ENCODE data around the gene TMEM175.

Gene TMEM175, protein sequence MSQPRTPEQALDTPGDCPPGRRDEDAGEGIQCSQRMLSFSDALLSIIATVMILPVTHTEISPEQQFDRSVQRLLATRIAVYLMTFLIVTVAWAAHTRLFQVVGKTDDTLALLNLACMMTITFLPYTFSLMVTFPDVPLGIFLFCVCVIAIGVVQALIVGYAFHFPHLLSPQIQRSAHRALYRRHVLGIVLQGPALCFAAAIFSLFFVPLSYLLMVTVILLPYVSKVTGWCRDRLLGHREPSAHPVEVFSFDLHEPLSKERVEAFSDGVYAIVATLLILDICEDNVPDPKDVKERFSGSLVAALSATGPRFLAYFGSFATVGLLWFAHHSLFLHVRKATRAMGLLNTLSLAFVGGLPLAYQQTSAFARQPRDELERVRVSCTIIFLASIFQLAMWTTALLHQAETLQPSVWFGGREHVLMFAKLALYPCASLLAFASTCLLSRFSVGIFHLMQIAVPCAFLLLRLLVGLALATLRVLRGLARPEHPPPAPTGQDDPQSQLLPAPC

DNA sequence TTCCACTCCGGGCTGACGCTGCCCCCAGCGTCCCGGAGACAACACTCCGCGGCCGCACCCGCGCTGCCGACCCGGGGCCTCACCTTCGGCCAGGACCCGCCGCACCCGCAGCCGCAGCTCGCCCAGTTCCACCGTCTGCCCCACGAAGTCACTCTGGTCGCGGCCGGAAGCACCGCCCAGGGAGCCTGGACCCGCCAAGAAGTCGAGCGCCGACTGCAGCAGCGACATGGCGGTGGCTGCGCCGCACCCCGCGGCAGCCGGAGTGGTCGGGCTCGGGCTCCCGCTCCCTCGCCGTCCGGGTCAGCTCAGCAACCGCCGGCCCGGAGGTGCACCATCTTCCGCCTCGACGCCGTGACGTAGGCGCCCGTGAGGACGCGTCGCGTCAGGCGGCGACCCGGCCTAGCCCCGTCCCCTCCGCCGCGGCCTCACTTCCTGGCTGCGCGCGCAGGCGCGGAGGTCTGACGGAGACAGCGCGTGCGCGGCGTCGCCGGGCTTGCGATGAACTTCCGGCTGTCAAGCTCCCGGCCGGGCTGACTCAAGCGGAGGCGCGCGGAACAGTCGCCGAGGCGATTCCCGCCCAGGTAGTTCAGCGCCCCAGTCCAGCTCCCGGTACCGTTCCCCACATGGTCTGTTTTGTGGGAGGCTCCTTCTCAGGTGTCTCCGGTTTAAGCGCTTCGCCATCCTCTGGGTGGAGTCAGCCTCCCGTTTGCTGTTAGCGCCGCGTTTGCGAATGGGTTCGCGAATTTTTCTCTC lies at the start of gene TMEM175, which contains the start of gene GAK:
TMEM175 (plus strand) TSS at position 501 of the 753 bp plus-strand sequence. CDS start 15,280 bp downstream, outside the sequence.
GAK (minus strand) TSS at position 357 of the 753 bp plus-strand sequence; CDS start at position 228, 129 bp downstream.
- DNase-seq (ENCODE audit: low spot score), result peak; percentile 97

DNA sequence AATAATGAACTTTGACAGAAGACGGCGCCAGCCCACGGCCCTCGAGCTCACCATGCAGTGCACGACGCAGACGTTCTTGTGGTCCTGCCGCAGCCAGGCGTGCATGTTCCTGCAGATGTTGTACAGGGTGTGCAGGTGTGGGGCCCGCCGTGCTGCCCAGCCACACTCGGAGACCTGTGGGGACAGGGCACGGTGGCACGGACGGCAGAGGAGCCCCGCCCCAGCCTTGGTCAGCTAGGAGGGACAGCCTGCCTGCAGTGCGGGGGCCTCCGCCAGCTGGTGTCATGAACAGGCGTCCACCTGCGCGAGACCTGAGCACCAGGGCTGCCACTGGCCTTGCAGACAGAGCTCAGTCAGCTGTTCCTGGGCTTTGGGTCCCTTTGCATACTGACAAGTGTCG lies 49.6 kb upstream of the TMEM175 start:
- DNase-seq (ENCODE audit: low spot score), result no peak

DNA sequence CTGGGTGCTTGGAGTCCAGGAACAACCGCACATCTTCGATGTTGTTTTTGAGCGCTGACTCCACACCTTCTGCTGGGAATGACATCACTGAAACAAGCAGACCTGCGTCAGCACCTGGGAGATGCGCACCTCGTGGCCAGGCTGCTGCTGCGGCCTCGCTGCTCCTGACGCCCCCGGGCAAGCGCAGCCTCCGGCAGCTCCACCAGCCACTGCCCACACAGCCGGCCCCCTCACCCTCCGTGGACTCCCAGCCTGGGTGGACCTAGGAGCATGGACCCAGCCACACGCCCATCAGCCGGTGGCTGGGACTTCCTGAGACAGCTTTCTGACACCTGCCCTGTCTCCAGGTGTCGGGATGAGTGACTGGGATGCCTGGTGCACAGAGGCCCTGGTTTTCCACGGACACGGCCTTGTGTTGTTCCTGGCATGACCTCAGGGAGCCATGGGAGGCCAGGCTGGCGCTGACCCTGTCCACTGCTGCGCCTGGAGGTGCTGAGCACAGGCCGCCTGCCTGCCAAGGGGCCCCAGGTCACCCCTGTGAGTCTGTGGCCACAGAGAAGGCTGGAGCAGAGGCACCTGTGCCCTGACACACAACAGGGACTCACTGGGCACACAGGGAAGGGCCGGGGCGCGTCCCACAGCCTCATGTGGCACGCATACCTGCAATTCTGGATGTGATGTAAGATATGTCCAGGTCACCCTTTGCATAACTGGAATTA lies 48.7 kb upstream of the TMEM175 start:
- no peak for DNase-seq (ENCODE audit: low spot score)

DNA sequence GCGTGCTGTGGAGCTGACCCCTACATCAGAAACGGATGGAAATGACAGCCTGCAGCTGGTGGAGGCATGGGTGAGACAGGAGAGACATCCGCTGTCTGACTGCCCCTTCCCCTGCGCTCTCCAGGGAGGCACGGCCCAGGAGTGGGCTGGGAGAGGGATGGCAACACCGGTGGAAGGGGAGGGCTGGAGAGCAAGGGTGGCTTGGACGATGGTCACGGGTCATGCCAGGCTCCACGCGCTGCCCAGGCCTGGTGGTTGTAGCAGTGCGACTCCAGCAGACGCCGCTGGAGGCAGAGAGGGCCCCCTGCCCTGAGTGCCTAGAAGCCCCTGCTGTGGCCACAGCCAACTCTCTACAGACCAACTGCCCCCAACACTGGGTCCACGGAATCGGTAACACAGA lies 48.0 kb upstream of the TMEM175 start:
- no peak for DNase-seq (ENCODE audit: low spot score)

DNA sequence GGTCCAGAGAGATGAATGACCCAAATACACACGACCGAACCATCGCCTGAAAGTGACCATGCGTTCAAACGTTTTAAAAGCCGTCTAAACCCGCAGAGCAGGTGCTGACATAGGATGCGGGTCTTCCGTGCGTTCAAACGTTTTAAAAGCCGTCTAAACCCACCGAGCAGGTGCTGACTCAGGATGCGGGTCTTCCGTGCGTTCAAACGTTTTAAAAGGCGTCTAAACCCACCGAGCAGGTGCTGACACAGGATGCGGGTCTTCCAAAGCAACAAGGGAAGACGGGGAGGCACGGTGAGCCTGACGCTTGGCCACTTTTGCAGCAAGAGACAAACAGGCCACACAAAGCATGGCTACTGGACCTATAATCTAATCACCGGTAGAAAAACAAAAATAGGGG lies 47.4 kb upstream of the TMEM175 start:
- DNase-seq (ENCODE audit: low spot score), result no peak

DNA sequence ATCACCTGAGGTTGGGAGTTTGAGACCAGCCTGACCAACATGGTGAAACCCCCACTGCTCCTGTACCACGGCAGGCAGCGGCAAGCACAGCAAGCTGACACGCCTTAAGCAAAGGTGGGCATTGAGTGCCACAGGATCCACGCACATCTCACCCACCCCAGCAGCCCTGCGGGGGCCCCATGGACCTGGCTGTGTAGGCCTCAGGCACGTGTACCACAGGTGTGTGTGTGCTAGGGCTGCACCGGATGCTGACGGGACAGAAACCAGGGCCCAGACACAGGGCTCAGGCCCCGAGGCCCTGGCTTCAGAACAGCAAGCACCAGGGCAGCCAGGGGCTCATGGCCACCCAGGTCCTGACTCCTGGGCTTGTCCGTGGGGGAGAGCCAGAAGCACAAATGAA lies 46.9 kb upstream of the TMEM175 start:
- no peak for DNase-seq (ENCODE audit: low spot score)

DNA sequence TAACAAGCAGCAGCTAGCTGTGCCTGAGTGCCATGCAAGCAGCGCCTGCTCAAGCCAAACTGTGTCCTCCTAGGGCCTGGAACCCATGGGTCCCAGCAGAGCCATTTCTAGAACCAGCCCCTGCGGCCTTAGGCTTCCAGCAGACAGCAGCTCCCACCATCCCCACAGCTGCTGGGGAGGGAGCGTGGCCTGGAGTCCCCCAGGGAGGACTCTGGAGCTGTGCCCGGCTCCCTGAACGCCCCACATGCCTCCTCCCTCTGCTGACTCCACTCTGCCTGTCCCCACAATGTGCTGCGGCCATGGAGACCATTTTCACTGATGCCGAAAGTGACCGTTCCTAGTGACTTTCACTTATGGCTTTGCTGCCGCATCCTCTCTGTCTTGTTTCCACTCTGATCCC lies 46.0 kb upstream of the TMEM175 start:
- no peak for DNase-seq (ENCODE audit: low spot score)

DNA sequence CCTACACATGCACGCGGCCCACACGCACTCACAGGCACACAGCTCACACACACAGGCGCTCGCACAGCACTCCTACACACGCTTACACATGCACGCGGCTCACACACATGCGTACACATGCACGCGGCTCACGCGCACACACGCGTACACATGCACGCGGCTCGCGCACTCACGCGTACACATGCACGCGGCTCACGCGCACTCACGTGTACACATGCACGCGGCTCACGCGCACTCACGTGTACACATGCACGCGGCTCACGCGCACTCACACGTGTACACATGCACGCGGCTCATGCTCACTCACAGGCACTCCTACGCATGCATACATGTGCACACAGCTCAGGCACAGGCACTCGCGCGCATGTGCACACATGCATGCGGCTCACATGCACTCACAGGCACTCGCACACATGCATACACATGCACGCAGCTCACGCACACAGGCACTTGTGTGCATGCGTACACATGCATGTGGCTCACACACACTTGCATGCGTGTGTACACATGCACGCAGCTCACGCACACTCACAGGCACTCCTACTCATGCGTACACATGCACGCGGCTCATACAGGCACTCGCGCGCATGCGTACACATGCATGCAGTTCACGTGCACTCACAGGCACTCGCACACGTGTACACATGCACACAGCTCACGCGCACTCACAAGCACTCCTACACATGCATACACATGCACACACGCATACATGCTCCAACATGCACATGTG lies 45.1 kb upstream of the TMEM175 start:
- no peak for DNase-seq (ENCODE audit: low spot score)

DNA sequence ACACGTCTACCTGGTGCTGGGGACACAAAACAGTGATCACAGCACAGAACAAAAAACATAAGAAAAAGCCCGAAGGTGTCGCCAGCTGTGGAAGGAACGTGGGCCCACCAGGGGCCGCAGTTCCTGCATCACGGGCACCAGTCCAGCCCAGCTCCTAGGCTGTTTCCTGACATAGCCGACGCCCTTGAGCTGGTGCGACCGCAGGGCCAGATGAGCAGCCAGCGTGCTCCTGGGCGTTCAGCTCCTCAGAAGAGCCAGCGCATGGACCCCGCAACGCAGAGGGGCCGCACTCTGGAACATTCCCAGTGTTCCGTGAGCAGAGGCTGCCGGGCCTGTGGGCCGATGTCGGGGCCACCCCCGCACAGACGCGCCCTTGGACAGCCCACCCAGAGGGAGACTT lies 44.2 kb upstream of the TMEM175 start:
- DNase-seq (ENCODE audit: low spot score), result no peak

DNA sequence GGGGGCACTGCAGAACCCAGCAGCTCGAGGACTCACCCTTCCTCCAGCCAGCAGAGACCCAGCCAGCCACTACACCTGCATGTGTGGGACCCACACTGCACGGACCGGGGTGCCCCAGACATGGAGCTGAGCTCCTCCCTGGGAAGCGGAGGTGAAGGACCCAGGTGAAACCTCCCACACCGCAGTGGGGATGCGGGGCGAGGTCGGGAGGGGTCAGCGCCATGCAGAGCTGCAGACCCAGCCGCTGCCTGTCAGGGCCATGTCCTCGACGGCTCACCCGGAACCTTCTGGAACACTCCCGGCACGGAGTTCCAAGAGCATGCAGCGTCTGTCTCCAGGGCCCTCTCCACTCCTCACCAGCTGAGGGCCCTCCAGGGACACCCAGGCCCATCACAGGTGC lies 42.7 kb upstream of the TMEM175 start:
- DNase-seq (ENCODE audit: low spot score), result no peak

DNA sequence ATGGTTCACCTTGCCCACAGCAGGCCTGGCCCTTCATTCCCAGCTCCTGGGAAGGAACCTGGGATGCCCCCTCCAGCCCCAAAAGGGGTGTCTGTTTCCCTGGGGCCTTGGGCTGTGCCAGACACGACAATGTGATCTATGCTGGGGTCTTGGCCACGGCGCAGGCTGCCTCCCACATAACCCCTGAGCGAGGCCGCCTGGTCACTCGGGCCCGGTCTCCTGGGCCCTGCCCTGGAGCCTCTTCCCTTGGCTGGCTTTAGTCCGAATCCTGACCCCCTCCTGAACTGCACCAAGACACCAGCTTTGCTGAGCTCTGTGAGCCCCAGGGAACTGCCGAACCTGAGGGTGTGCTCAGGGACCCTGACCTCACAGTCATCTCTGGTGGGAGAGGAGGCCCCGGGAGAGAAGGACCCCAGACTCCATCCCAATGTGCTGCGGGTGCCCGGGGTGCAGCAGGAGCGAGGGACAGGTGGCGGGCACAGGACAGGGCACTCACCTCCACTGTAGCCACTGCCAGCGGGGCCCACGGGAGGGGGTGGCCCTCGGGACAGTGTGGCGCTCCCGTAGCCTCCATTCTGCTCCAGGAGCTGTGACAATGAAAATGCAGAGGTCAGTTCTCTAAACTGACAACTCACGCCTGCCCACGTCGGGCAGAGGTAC lies 42.1 kb upstream of the TMEM175 start:
- no peak for DNase-seq (ENCODE audit: low spot score)

DNA sequence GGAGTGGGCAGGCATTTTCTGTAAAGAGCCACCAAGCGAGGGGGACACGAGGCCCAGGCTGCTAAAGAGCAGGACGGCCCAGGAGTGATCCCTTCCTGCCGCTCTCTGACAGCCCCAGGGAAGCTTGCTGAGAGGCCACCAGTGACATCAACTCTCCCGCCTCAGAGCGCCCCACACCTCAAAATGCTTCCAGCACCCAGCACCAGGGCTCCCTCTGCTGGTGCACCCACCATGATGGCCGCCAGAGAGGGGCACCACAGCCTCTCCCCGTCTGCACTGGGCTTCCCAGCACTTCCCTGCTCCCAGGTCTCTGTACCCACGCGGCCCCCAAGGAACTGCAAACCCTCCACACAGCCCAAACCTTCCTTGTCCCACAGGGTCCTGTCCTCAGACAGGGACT lies 40.5 kb upstream of the TMEM175 start:
- DNase-seq (ENCODE audit: low spot score), result no peak

DNA sequence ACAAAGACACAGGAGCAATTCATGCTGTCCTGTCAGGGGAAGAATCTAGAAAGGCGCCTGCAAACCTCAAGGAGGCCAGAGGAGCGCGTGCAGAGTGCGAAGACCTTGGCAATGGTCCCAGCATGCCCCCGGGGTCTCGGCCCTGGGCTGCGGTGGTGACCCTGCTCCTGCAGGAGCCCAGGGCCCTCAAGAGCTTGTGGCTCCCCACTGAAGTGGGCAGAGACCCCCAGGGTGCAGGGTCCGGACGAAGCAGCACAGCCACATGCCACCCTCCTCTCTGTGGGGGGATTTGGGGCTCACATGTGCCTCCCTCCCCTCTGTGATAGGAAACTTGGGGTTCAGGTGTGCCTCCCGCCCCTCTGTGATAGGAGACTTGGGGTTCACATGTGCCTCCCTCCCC lies 39.5 kb upstream of the TMEM175 start:
- DNase-seq (ENCODE audit: low spot score), result no peak

DNA sequence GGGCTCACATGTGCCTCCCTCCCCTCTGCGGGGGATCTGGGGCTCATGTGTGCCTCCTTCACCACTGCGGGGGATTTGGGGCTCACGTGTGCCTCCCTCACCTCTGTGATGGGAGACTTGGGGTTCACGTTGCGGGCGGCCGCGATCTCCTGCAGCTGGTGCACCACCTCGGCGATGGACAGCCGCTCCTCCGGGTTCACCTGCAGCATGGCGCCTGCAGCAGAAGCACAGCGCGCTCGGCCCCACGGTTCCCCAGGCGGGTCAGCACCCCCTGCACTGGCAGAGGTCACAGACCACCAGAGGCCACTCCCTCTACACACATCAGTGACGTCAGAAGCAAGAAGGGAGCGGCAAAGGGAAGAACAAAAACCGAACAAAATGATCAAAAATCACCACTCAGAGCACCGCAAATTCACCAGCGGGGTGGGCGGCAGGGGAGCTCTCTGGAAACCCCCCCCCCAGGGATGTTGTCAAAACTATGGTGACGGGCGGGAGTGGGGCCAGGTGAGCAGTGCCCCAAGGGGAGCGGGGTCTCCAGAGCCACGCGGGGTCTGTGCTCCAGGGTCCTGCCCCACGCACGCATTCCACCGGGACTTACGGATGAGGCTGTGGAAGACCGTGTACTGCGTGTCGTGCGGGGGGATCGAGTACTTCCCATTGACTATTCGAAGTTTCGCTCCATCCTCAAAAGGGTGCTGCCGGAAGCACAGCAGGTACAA lies 38.8 kb upstream of the TMEM175 start:
- no peak for DNase-seq (ENCODE audit: low spot score)

DNA sequence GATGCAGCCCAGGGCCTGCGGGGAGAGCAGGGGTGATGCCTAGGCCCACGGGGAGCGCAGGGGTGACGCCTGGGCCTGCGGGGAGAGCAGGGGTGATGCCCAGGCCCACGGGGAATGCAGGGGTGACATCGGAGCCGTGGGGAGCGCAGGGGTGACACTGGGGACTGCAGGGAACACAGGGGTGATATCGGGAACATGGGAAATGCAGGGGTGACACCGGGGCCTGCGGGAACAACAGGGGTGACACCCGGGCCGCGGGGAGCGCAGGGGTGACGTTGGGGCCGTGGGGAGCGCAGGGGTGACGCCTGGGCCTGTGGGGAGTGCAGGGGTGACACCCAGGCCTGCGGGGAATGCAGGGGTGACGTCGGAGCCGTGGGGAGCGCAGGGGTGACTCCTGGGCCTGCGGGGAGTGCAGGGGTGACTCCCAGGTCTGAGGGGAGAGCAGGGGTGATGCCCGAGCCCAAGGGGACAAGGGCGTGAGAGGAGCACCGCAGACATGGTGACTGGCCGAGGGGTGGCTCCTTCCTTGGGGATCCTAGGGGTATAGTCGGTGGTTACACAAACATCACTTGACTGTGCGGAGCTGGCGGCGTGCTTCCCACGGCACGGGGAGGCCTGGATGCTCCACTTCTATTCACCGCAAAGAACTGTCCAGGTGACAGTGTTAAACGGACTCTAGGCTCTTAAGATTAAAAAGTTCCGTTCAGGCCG lies 38.1 kb upstream of the TMEM175 start:
- DNase-seq (ENCODE audit: low spot score), result no peak

DNA sequence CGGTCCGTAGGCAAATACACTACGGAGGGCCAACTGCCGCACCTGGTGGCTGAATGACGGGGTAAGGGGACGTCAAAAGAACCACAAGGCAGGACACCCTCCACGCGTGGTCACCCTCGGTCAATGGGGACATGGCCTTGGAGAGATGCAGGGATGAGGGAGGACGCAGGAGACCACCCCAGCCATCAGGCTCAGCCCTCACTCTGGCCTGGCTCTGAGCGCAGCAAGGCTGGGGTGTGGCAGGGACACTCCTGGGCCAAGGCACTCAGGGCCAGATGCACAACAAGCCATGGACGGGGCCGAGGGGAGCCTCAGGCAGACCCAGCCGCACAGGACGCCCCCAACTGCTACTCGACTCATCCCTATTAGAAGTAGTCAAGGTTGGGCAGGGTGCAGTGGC lies 36.7 kb upstream of the TMEM175 start:
- DNase-seq (ENCODE audit: low spot score), result no peak

DNA sequence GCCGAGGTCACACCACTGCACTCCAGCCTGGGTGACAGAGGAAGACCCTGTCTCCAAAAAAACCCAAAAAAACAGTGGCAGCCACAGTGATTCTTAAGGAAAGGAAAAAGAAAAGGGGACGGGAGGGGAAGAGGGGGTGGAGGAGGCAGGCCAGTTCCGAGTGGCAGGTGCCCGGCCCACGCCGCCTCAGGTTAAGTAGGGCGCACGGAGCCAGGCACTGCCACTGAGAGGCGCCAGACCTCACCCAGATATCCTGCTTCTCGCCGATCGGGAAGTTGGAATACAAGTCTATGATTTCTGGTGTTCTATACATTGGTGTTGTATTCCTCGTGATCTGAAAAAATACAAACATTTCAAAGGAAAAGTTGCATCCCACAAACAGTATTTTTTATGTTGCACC lies 36.0 kb upstream of the TMEM175 start:
- DNase-seq (ENCODE audit: low spot score), result no peak

DNA sequence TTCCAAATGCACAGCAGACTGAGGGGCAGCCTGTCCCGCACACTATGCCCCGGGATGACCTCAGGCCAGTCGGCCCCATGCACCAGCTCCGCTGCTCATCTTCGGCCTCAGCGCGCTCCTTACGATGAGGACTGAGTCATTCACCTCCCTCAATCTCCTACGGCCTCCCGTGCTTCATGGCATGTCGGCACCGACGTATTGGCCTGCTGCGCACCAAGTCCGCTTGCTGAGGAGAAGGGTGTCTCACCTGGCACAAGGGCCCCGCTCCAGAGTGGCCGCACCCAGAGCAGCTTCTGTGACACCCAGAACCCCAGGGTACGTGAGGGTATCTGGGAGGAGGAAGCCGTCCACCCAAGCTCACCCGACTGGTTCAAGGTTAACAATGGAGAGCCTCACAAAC lies 35.6 kb upstream of the TMEM175 start:
- no peak for DNase-seq (ENCODE audit: low spot score)

DNA sequence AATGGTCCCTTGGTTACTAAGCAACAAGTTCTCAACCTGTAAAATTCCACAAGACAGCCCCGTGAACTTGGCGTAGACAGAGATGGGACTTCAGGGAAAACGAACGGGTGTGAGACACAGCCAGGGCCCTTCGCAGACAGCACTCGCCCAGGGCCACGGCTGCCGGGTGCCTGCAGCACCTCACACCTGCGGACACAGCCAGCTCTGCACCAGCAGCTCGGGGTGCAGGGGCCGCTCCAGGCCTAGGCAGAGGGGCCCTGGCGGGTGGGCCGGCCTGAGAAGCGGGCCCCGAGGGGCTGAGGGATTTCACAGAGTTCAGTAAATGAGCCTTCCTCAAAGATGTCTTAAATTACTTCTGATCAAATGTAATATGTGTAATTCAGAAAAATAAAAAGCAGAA lies 34.1 kb upstream of the TMEM175 start:
- DNase-seq (ENCODE audit: low spot score), result no peak

Measured in LoVo (cell line).